GM19023 (cell line): ENCODE data around the gene WNK2.
"Not testable (repeated sequence)": the region's sequence is repeated elsewhere in the genome, so short reads cannot be mapped to it uniquely, and the experiment has no call there.

Experiments
- ATAC-seq: cut with Tn5 transposase; IDR thresholded peaks from one replicate; pipeline ENCODE4 v1.9.1; 2021; ENCODE audit warnings: mild to moderate bottlenecking, moderate library complexity; ENCODE audit not compliant: unreplicated experiment

WNK2 gene

DNA sequence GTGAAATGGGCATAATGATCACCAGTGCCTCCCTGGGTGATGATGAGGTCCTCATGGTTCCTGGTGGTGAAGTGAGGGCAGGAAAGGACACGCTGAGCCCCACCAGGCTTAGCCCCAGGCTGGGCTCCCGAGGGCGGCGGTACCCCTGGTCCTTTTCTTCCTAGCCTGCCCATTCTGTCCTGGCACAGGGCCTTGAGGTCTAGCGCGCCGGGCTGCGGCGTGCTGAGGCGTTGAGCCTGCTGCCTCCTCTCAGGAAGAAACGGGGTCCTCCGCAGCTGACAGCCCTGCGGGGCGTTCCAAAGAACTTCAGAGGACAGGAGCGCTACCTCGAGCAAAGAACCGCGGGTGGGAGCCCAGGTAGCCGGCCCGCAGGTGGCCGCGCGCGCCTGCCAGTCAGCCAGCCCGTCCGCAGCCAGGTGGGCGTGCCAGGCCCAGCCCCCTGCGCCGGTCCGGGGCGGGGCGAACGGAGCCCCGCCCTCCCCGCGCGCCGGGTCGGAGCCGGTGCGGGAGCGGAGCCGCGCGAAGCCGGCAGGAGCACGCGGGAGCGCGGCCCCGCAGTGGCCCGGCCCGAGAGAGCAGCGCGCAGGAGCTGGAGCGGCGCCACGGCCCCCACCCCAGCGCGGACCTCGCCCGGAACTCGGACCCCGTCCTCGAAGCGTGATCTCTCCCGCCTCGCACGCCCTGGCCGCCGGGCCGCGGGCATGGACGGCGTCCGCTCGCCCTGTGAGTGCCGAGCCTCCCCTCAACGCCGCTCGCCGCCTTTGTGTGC lies at the start of gene WNK2:
TSS of gene WNK2 (plus strand) at position 477 of the 769 bp plus-strand sequence. CDS start 791 bp downstream, outside the sequence.
- ATAC-seq: no peak

DNA sequence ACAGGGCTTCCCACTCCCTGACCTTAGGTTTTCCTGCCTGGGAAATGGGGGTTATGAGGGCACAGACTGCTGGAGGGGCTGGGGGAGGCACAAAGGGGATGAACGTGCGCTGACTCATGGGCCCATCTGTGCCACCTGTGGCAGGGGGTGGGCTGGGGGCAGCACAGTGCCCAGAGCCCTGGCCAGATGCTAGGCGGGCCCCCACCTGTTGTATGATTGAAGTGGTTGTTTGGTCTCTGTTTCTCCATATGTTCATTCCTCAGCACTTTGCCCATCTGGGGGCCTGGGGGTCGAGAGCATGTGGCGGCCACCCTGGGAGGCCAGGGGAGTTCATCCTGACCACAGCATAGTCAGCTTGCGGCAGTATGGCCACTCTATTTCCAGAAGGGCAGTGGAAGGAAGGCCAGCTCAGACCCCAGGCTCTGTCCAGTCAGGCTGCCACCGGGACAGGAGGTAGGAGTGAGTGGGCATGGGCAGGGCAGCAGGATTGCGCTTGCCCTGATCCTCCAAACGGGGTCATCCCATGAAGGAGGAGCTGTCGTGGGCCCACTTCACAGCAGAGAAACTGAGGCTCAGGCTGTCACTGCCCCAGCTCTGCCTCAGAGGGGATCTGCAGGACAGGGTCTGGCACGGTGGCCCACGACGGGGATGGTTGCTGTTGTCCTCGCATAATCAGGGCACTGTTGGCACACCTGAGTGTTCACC lies 49.0 kb upstream of the WNK2 start:
- ATAC-seq: no peak

DNA sequence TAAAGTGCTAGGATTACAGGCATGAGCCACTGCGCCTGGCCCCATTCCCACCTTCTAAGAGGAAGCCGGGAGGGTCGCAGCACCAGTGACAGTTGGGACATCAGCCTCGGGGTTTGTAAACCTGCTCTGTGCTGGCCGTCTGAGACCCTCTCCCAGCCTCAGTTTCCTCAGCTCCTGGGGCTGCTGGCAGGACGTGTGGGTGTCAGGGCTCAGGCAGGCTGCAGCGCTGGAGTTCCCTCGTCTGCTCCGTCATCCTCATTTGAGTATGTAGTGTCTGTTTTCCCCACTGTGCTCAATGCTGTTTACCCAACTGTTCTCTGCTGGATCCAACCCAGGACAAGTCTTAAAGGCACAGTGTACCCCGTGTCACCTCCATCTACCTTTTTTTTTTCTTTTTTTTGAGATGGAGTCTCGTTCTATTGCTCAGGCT lies 47.9 kb upstream of the WNK2 start:
- no peak for ATAC-seq

DNA sequence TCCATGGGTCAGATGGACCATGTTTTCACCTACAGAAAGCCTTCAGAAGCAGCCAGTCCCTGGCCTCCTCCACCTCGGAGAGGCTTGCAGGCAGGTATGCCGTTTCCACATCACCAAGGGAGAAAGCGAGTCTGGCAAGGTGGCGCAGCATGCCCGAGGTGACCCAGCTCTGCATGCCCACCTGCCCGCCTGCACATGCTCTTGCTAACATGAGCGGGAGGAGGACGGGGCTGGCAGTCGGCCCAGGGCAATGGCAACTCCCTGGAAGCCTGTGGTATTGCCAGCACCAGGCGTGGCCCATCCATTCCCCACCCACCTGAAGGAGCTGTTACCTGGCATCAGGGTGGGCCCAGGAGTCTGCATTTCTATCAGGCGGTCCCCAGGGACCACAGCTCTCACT lies 46.6 kb upstream of the WNK2 start:
- ATAC-seq: no peak

DNA sequence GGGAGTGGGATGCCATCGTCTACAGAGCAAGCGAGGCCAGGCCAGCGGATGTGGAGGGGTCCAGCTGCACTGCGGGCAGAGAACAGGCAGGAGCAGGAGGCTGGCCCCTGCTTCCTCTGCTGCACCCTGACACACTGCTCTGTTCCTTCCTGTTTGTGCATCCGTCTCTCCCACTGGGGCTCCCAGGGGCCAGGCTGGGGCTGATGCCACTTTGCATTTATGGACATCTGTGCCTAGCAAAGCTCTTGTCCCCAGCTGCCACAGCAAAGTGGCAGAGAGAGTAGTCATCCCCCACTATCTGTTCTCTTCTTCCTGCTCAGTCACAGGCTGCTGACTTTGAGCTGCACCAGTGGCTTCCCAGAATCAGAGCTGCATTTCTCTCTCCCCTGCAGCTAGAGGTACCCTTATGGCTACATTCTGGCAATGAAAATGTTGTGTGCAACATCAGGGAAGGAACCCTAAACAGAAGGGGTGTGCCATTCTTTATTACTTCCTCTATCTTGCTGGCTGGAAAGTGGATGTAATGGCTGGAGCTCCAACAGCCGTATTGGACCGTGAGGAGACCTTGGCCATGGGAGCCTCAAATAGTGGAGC lies 45.7 kb upstream of the WNK2 start:
- no peak for ATAC-seq

DNA sequence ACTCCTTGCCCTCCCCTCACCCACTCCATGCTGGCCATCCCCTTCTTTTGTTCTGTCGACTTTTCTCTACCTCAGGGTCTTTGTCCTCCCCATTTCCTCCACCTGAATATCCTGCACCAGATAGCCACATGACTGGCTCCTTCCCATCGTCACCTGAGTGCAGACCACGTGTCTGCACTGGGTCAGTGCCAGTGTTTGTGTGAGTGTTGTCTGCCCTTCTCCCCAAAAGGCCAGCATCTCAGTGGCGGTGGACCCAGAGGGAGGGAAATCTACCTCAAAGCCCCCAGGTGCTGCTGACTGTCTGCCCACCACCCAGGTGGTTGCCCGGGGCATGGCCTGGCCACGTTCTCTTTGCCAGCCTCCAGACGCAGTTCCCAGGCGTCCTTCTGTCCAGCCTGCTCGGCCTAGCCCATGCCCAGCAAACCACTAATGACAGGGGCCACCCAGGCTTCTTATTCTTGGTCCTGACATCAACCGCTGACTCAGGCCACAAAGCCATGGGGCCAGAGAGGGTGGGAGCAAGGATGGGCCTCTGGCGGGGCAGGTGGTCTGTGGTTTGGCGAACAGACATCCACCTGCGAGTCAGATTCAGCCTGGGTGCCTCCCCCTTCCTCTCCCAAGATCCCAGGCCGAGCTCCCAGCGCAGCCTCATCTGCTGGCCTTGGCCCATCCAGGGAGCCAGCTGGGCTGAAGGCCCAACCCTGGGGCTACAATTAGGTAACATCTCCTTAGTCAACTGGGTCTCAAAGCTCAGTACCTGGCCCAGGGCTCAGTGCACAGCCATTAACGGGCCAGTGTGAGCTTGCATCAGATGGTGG lies 44.4 kb upstream of the WNK2 start:
- ATAC-seq: no peak

DNA sequence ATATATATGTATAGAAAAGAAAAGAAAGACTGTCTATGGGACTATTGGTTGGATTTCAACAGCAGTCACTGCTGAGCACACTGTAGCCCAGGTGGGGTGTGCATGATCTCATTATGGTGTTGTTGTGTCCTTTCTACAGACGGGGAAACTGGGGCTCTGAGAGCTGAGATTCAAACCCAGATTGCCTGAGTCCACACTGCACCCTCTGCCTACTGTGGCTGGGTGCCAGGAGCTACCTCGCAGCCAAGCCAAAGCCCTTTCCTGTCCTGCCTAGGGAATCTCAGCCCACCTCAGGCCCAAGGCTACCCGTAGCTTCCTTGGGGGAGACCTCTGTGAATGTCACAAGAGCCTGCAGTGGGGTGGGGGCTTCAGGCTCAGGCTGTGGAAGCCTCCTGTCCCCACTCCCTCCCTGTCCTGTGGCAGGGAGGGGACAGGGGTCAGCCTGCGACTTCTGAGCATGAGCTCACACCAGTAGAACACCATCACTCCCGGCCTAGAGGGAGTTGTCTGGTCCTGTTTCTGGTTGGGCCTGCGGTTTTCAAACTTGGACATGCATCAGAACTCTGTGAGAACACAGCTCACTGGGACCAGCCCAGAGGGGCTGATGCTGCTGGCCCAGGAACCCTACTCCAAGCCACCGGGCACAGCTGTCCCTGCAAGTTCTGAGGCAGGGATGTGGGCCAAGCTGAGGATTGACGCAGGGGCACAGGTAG lies 42.0 kb upstream of the WNK2 start:
- ATAC-seq: no peak

DNA sequence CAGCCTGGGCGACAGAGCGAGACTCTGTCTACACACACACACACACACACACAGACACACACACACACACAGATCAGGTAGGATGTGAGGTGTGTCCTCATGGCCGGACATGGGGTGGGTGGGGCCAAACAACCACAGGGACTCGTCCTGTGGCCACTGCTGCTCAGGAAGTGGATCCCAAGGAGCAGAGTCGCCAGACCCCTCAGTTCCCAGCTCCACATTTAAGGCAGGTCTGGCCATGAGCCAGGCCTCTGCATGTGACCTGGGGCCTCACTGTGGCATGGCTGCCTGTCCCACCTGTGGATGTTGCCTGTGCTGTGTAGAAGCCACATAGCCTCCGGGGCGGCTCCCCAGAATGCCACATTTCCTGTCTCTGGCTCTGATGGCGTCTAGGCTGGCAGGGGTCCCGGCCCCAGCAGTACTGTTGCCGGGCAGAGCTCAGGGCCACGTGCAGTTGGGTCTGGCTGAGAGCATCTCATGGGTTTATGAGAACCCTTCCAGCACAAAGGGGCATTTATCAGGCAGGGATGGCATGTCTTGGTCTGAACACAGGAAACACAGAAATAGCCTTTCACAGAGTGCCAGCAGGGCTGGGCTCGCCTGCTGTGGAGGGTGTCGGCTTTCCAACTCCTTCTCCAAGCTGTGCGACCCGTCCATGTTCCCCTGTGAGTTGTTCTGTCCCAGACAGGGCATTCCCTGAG lies 40.0 kb upstream of the WNK2 start:
- no peak for ATAC-seq

DNA sequence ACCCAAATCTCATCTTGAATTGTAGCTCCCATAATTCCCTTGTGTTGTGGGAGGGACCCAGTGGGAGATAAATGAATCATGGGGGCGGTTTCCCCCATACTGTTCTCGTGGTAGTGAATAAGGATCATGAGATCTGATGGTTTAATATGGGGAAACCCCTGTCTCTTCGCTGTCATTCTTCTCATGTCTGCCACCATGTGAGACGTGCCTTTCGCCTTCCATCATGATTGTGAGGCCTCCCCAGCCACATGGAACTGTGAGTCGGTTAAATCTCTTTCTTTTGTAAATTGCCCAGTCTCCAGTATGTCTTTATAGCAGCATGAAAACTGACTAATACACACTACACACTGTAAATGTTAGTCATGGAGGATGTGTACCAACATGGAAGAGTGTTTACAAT lies 37.2 kb upstream of the WNK2 start:
- ATAC-seq: not testable (repeated sequence)

DNA sequence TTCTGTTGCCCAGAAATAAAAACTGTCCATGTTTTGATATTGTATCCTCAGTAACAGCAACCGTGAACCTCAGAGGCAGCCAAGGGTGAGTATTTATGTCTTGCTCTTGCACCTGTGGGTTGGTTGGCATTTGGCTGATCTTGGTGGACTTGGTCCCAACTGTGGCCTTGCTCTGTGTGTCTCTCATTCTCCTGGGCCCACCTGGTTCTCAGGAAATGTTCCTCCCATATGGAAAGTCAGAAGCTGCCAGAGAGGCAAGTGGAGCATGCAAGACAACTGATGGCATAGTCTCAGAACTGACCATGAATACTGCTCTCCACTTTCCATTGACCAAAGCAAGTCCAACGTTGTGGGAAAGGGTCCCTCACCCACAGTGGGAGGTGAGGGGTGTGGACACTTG lies 36.3 kb upstream of the WNK2 start:
- ATAC-seq: no peak

DNA sequence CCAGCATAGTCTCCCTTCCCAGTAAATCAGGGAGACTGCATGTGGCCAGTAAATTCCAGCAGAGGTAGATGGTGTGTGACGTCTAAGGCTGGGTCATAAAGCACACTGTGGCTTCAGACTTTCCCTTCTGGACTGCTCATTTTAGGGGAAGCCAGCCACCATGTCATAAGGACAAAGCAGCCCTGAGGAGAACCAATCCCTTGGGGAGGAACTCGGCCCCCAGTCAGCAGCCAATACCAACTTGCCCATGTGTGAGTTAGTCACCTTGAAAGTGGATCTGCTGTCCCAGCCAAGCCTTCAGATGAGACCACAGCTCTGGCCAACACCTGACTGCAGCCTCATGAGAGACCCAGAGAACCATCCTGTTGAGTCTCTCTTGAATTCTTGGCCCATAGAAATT lies 35.2 kb upstream of the WNK2 start:
- ATAC-seq: no peak

DNA sequence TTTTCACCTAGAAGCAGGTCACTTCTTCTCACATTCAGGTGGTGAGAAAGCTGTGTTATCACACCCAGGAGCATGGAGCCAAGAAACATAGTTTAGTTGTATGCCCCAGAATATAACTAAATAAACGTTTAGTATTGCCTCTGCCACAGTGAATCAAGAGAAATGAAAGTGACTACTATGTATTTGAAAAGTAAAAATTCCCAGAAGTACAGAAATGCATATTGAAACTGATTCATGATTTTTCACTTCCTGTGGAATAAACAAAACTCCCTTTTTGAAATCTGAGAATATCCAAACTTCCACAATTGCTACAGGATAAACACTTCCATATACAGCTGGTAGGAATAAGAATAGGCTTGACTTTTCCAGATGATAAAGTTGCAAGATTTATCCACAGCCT lies 34.6 kb upstream of the WNK2 start:
- no peak for ATAC-seq

DNA sequence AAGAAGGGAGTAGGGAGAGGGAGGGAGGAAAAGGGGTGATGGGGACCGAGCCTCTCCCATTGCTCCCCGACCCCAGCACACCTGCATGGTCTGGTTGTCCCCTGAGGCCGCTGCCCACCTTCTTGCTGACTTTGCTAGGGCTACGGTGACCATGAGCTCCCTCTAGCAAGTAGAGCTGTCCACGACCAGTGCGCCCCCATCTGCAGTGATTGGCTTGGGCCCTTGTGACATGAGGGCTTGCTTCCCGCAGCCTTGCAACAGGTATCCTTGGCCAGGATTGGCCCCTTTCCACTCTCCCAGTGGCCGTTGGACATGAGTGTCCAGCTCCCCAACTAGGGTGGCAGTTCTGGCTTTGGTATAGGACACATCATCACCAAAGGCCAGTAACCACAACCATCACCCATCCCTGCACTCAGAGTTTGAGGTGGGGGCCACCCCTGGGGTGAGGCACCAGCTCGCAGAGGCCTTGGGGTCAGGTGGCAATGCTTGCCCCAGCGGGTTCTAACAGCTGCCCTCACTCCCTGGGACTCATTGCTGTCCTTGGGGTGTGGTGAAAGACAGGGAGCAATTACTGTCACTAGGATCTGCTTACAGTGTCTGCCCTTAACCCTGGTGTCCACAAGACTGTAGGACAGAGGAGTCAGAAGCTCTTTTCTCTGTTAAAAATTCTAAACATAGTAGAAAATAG lies 32.7 kb upstream of the WNK2 start:
- no peak for ATAC-seq

DNA sequence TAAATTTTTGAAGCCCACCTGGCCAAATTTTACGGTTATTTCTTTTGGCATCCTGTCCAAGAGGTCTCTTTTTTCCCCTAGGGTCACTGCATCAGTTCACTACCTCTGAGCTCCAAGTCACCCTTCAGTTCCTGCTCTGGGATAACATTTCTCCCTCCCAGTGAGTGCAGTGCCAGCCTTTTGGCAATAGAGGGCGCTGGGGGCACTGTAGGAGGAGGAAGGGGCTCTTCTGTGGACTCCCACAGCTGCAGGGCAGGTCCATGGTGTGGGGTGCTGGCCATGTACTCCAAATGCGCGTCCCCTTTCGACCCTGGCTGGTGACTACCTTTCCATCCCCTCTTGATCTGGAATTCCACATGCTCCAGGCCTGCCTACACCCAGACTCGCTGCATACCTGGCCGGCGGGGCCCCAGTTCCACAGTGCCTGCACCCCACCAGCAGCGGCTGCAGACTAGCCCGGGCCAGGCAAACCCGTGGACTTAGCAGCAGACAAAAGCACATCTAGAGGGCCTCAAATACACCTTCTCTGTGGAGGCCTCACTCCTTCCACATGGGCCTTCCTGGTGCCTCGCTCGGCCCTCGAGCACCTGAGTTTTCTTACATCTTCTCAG lies 29.5 kb upstream of the WNK2 start:
- no peak for ATAC-seq

DNA sequence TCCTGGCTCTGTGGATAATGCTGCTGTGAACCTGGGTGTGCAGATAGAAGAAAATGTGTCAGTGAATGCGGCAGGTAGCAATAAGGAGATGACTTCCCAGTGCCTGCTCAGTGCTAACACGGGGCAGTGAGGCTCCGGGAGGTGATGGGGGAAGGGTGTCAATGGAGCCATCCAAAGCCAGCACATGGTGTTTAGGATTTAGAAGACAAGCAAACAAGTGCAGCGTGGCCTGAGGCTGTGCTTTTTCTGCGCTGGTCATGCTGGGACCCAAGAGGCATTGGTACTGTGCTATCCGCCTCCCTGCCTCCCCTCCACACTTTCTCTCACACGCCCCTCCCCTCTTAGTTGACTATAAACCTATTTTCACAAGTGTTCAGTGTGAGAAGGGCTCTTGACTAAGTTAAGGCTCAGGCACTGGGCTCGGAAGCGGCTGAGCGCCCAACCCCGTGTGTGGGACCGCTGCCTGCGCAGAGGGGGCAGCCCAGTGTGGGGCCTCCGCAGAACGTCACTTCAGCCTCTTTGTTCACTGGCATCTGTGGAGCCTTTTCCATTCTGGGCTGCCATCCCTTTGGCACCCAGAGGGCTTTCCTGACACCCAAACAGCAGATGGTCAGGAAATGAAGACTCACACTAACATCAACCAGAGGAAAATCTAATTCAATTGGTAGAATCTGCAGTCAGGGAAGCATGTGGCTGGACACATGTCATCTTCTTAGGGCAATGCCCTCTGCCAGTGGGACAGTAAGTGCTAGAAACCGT lies 28.0 kb upstream of the WNK2 start:
- no peak for ATAC-seq

DNA sequence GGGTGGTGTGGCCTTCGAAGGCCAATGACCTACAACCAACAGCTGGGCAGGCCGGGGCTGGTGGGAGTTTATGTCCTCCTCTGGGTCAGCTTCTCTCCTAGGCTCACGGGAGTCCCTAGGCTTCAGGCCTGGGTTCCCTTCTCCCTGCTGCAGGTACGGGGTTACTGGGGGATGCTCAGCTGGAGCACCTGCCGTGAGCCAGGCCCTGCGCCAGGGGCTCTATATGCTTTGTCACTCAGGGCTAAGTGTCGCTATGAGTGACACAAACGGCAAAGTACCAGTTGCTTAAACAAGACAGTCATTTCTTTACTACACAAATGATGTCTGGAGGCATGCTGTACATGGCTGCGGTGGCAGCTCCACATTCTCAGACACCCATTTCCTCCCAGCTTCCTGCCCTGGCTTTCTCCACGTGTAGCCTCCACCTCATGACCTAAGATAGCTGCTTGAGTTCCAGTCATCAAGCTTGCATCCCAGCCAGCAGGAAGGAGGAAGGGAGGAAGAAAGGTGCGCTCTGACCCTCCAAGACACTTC lies 27.4 kb upstream of the WNK2 start:
- peak; percentile 45 for ATAC-seq

DNA sequence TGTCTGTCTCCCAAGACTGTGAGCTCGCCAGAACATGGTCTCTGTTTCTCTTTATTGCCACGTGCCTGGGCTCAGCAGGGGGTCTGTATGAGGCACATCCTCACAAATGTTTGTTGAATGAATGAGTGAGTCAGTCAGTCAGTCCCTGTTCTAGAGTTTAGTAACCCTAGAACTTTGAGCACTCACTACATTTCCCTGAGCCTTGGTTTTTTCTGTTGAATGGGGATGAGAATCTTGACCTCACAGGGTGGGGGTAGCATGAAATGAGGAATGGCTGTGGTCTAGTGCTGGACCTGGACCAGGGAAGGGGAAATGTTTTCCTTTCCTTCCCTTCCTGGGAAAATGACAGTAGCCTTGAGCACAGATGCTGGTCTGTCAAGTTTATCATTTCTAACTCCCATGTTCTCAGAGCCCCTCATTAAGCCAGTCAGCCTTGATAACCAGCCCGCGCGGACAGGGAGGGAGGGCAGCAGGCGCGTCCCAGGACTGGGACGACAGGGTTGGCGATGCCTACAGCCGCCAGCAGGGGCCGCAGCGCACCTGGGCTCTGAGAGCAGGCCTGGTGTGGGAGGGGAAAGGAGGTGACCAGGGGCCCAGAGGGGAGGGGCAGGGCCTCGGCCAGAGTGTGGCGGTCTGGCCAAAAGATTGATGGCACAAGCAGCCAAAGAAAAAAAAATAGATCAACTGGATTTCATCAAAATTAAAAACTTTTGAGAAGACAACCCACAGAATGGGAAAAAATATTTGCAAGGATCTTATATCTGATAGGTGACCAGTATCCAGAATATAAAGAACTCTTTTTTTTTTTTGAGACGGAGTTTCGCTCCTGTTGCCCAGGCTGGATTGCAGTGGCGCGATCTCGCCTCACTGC lies 24.1 kb upstream of the WNK2 start:
- ATAC-seq: peak; percentile 89
